HL-60 (cell line): ENCODE data around the gene ATP11B.

Source experiments
- DNase-seq, 2 experiments: peaks; one replicate each; pipeline ENCODE4 v3.0.0-alpha.2; 2010 to 2020; ENCODE audit warnings: low read depth in 1 of 2, low spot score in 1 of 2
- H3K27ac ChIP-seq: fragments of 250-450 bp; sonication (Bioruptor Pico); replicated peaks from 2 replicates; pipeline ENCODE4 v1.5.1; 2020; ENCODE audit warnings: mild to moderate bottlenecking, moderate library complexity
- H3K27me3 ChIP-seq: fragments of 250-450 bp; sonication (Bioruptor Pico); 2 replicates; pipeline ENCODE4 v1.5.1; 2021; ENCODE audit warnings: mild to moderate bottlenecking, moderate library complexity; ENCODE audit not compliant: insufficient read depth, poor library complexity, severe bottlenecking
- H3K4me3 ChIP-seq: replicated peaks from 2 replicates; pipeline ENCODE4 v1.5.1; 2011; ENCODE audit warnings: mild to moderate bottlenecking, control low read depth, low read length; ENCODE audit not compliant: insufficient read depth
- GABPA ChIP-seq: IDR thresholded peaks from 2 replicates; pipeline ENCODE4 v1.6.1; 2012; ENCODE audit warnings: low read depth
- POLR2AphosphoS5 ChIP-seq: IDR thresholded peaks from 2 replicates; pipeline ENCODE4 v1.6.1; 2012; ENCODE audit warnings: low read depth
- SPI1 ChIP-seq: IDR thresholded peaks from 2 replicates; pipeline ENCODE4 v1.6.1; 2012; ENCODE audit warnings: low read depth, mild to moderate bottlenecking, borderline replicate concordance
- TF ChIP-seq, protein P1 (sequence below): IDR thresholded peaks from one replicate; pipeline ENCODE4 v1.5.1; 2011; ENCODE audit warnings: low read length, control low read depth, inconsistent platforms; ENCODE audit not compliant: insufficient read depth
- TF ChIP-seq, protein P2 (sequence below): IDR thresholded peaks from 2 replicates; pipeline ENCODE4 v1.6.1; 2012; ENCODE audit warnings: low read depth; ENCODE audit not compliant: insufficient replicate concordance

ATP11B gene

DNA sequence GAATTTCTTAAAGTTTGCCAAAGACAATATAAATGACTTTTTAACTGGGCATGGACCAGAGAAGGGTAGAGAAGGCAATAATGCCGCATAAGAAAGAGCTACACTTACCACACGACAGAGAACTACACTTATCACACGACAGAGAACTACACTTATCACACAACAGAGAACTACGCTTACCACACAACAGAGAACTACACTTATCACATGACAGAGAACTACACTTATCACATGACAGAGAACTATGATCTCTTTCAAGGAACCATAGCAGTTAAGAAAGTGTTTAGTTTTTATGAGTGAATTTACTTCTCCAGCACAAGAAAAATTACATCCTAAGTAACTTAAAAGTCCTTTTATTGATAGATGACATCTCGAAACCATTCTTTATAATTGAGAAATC is 155.0 kb downstream of the ATP11B start:
- H3K27ac ChIP-seq: no peak overlapping the region
- no peak for DNase-seq
- no peak for TF ChIP-seq GABPA
- no peak for TF ChIP-seq SPI1
- TF ChIP-seq, protein P1, sequence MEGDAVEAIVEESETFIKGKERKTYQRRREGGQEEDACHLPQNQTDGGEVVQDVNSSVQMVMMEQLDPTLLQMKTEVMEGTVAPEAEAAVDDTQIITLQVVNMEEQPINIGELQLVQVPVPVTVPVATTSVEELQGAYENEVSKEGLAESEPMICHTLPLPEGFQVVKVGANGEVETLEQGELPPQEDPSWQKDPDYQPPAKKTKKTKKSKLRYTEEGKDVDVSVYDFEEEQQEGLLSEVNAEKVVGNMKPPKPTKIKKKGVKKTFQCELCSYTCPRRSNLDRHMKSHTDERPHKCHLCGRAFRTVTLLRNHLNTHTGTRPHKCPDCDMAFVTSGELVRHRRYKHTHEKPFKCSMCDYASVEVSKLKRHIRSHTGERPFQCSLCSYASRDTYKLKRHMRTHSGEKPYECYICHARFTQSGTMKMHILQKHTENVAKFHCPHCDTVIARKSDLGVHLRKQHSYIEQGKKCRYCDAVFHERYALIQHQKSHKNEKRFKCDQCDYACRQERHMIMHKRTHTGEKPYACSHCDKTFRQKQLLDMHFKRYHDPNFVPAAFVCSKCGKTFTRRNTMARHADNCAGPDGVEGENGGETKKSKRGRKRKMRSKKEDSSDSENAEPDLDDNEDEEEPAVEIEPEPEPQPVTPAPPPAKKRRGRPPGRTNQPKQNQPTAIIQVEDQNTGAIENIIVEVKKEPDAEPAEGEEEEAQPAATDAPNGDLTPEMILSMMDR: no peak
- TF ChIP-seq, protein P2, sequence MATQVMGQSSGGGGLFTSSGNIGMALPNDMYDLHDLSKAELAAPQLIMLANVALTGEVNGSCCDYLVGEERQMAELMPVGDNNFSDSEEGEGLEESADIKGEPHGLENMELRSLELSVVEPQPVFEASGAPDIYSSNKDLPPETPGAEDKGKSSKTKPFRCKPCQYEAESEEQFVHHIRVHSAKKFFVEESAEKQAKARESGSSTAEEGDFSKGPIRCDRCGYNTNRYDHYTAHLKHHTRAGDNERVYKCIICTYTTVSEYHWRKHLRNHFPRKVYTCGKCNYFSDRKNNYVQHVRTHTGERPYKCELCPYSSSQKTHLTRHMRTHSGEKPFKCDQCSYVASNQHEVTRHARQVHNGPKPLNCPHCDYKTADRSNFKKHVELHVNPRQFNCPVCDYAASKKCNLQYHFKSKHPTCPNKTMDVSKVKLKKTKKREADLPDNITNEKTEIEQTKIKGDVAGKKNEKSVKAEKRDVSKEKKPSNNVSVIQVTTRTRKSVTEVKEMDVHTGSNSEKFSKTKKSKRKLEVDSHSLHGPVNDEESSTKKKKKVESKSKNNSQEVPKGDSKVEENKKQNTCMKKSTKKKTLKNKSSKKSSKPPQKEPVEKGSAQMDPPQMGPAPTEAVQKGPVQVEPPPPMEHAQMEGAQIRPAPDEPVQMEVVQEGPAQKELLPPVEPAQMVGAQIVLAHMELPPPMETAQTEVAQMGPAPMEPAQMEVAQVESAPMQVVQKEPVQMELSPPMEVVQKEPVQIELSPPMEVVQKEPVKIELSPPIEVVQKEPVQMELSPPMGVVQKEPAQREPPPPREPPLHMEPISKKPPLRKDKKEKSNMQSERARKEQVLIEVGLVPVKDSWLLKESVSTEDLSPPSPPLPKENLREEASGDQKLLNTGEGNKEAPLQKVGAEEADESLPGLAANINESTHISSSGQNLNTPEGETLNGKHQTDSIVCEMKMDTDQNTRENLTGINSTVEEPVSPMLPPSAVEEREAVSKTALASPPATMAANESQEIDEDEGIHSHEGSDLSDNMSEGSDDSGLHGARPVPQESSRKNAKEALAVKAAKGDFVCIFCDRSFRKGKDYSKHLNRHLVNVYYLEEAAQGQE: no peak
- TF ChIP-seq POLR2AphosphoS5: no peak
- no peak overlapping the region for H3K4me3 ChIP-seq
- H3K27me3 ChIP-seq: no peaks in the 10 kb centered on the region

DNA sequence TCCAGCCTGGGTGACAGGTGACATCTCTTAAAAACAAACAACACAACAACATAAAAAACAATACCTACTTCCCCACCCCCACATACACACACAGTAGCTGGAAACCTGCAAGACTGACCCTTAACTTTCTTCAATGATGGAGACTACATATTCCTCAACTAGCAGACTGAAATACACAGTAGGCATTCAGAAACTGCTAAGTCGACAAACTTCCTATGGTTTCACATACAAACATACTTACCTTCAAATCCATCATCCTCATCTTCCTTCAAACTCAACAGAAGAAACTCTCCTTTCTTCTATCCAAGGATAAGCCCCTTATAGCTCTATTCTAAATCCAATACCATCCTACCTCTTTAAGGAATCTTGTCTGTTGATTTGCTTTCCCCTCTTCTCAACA is 156.4 kb downstream of the ATP11B start:
- no peak for DNase-seq
- TF ChIP-seq POLR2AphosphoS5 (no peak), SPI1 (no peak), GABPA (no peak)
- TF ChIP-seq, protein P1: no peak
- TF ChIP-seq, protein P2: no peak
- H3K27me3 ChIP-seq: no peaks in the 10 kb centered on the region
- no peak overlapping the region for H3K27ac ChIP-seq
- no peak overlapping the region for H3K4me3 ChIP-seq

DNA sequence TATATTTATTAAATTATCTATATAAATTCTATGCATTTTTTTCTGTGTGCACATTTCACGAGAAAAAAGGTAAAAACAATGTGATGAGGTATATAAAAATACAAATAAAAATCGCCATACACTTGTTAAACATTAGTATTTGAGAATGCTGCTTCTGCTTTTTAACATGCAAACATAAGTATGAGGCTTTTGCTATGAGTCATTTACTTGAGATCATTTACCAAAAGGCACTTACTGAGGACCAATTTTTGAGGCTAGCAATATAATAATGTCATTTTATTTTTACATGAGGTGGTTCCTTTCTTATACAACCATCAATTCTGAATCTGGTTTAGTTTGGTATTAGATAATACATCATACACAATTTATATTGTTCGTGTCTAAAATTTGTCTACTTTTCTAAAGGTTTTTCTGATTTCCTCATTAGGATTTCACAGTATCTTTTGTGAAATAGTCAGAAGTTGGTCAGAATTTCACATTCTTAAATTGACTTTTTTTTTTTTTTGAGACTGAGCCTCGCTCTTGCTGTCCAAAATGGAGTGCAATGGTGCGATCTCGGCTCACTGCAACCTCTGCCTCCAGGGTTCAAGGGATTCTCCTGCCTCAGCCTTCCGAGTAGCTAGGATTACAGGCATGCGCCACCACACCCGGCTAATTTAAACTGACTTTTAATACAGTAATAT is 161.4 kb downstream of the ATP11B start:
- no peak overlapping the region for H3K4me3 ChIP-seq
- peak in 1 of 2 experiments; percentile 35 for DNase-seq

More for the DNA sequence above, 161.4 kb downstream of the ATP11B start:
- no peak for TF ChIP-seq GABPA
- TF ChIP-seq, protein P2: no peak
- TF ChIP-seq POLR2AphosphoS5: no peak
- no peak for TF ChIP-seq SPI1
- TF ChIP-seq, protein P1: no peak
- H3K27me3 ChIP-seq: no peaks in the 10 kb centered on the region
- H3K27ac ChIP-seq: peak overlapping the region; percentile 43
